HG02970 (cell line): ENCODE data around the gene CALN1.

Source experiments
- ATAC-seq: cut with Tn5 transposase; IDR thresholded peaks from one replicate; pipeline ENCODE4 v1.9.1; 2021; ENCODE audit warnings: mild to moderate bottlenecking, moderate library complexity, moderate number of reproducible peaks; ENCODE audit not compliant: unreplicated experiment, low FRiP score

The CALN1 gene

DNA sequence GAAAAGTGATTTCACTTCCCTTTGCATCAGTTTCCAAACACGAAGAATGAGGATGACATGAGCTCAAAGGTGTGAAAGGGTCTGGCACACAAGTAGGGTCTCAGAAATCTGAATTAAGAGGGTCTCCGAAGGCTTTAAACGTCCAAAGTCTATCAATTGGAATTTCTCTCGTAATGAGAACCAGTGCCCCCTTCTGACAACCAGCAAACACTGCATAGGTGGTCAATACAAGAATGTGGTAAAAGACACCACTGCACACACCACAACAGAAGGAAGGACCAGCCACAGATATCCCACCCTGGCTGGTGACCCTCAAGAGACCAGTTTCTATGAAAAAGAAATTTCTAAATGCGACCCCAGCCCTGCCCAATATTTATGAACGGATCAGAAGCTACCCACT is 78.1 kb downstream of the CALN1 start:
- no peak for ATAC-seq

DNA sequence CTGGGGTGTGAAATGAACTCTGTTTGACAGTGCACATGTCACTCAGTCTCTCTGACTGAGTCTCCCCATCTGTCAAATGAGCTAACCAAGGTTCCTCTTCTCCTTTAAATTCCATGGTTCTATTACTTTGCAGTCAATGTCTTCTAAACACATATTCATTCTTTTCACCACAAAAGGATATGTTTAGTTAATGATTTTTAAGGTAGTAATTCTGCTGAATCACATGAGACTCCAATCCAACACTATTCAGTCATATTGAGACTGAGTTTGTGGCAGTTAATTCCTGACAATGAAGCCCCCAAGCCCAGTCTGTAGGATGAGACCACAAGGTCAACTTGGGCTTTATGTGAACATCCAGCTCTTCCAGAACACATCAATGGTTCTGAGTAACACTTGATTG is 85.3 kb downstream of the CALN1 start:
- ATAC-seq, result no peak

DNA sequence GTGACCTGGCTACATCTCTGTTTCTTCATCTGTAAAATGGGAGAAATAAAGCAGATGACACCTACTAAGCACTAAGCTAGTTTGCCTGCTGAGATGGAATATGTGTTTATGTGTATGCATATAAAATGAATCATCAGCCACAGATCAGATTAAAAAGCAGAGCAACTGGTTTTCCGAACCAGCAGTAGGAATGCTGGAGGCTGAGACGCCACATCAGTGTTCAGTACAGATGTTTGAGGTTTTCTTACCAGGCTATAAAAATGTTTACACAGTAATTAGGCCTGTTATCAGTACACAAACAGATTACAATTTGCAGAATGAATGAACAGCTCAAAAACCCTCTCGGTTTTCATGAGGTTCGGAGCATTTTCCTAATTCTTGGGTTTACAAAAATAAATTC is 85.8 kb downstream of the CALN1 start:
- no peak for ATAC-seq

GRCh38 chr7:72325561-72325960 is 86.6 kb downstream of the CALN1 start:
- ATAC-seq, result no peak

DNA sequence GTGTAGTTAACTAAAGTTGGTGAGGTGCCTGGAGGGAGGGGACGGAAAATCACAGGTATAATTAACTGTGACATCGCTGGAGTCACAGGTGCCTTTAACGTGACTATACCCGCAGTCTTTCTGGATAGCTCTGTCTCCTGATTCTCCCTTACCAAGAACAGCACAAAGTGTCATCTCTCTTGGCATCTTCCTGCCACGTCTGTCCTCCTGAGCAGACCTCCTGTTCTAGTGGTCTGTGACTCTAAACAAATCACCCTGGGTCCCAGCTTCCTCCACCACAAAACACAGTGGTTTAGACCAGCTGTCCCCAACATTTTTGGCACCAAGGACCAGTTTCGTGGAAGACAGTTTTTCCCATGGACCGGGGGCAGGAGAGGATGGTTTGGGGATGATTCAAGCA is 90.5 kb downstream of the CALN1 start:
- no peak for ATAC-seq

GRCh38 chr7:72321081-72321480 is 91.1 kb downstream of the CALN1 start:
- no peak for ATAC-seq

- ATAC-seq, result no peak
Observed at GRCh38 chr7:72317341-72317740, 94.8 kb downstream of the CALN1 start.

GRCh38 chr7:72316148-72316547 is 96.0 kb downstream of the CALN1 start:
- ATAC-seq, result no peak

DNA sequence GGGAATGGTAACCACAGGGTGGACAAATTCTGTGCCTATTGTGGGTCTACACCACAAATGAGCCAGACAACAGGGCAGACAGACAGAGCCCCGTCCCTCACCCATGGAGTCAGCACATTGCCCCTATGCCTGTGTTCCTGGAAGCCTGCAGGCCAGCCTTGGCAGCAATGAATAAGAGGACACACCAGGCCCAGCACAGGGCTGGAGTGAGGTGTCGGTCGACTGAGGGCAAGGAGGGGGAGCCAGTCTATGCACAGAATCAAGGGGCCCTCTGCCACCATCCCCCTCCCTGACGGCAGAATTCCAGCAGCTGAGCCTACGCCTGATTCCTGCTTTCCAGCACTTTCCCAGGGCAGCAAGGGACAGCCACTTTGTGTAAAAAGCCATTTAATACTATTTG is 98.2 kb downstream of the CALN1 start:
- no peak for ATAC-seq

DNA sequence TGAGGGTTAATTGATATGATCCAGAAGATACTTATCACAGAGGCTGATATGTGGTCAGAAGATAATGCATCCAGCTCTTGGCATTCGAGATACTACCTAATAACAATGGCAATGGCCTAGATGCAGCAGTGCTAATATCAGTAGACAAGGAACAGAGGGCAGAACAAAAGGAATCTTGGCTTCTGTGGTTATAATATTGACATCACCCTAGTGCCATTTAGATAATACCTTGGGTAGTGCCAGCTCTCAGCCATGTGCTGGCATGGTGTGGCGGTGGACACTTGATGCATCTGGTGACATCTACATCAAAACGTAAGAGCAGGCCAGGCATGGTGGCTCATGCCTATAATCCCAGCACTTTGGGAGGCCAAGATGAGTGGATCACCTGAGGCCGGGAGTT is 101.8 kb downstream of the CALN1 start:
- no peak for ATAC-seq

GRCh38 chr7:72309476-72309875 is 102.7 kb downstream of the CALN1 start:
- ATAC-seq, result no peak

DNA sequence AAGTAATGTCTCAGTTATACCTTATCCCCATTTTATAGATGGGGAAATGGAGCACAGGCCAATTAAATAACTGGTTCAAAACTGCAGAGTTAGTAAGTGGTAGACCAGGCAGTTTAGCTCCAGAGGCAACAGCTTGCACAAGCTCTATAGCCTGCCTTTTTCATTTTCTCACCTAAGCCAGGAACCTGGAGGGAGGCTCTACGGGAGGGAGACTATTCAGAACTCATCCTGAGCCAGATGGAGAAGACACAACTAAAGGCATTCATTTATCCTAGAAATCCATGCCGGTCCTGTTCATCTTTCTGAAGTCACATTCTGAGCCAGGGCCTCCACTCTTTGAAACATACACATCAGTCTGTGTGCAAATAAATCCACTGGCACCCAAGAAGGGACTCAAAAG is 103.2 kb downstream of the CALN1 start:
- ATAC-seq, result no peak

GRCh38 chr7:72307566-72307965 is 104.6 kb downstream of the CALN1 start:
- ATAC-seq, result no peak

- no peak for ATAC-seq
Observed at GRCh38 chr7:72298912-72299311, 113.2 kb downstream of the CALN1 start.

DNA sequence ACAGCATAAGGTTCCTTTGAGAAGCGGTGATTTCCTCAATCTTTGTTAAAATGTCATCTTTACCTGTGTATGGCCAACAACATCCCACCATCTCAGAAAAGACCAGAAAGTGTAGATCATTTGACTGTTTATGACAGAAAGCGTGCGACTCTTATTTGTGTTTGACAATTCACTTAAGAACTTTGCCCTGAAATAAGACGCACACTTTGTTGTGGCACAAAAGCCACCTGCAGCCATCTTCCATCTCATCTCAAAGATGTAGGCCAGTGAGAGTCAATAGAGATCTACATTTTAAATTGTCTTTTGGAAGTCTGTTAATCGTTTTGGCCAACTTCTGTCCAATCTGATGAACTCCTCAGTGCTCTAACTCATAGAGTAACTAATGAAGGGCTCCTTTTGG is 114.0 kb downstream of the CALN1 start:
- no peak for ATAC-seq

DNA sequence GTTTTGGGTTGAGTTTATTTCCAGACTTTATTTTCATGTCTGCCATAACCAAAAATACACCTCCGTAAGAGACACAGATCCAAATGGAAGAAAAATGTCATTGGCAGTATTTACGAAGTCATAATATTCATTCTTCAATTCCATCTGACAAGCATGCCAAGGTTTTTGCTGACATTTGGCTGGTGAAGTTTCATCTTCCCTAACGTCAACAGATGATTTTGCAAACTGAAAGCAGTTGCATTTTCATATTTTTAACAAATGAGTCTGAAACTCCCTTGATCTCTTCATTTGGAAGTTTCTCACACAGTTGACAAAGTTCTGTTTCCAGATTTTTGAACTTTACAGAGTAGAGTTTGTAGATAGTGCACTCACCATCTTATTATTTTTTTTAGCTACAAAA is 114.5 kb downstream of the CALN1 start:
- no peak for ATAC-seq

DNA sequence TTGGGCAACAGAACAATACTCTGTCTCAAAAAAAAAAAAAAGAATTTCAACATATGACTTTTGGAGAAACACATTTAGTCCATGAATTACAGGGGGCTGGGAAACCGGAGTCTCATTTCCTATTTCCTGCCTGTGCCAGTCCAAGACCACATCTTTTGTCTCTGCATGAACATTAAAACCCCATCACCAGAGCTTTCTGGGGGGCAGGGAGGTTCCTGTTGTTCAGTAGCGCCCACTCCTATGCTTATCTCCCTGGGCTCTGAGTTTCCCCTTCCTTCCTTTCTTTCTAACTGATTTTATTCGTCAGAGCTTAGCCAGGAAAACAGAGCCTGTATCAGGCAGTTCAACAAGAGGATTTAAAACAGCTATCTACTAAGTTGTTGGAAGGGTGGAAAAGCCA is 119.3 kb downstream of the CALN1 start:
- no peak for ATAC-seq

DNA sequence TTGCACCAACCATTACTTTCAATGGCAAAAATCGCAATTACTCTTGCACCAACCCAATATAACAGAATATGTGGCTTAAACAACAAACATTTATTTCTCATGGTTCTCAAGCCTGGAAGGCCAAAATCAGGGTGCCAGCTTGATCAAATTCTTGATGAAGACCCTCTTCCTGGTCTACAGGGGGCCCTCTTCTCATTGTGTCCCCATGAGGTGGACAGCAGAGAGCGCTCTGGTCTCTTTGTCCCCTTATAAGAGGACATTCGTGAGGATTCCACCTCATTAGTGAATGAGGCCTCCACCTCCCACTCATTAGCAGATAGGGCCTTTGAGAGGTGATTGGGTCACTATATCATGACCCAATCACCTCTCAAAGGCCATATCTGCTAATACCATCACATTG is 120.0 kb downstream of the CALN1 start:
- ATAC-seq, result no peak

- ATAC-seq, result no peak
Observed at GRCh38 chr7:72286519-72286918, 125.6 kb downstream of the CALN1 start.

- no peak for ATAC-seq
Observed at GRCh38 chr7:72283309-72283708, 128.8 kb downstream of the CALN1 start.

- no peak for ATAC-seq
Observed at GRCh38 chr7:72281308-72281707, 130.8 kb downstream of the CALN1 start.

DNA sequence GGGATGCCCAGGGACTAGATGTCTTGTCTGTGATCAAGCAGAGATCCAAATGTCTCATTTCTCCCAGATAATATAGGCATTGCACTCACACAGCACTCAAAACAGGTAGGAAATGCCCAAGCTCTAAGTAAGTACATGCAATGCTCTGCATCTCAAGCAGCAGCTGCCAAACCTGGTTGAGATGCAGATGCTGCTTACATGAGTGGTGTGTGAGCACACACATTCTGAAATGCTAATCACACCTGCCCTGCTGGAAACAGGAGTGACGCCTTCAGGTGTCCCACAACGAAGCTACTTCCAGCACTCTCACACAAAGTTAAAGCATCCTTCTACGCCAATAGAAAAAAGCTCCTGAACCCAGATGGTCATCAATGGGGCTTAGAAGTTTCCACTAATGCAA is 132.9 kb downstream of the CALN1 start:
- ATAC-seq, result no peak

DNA sequence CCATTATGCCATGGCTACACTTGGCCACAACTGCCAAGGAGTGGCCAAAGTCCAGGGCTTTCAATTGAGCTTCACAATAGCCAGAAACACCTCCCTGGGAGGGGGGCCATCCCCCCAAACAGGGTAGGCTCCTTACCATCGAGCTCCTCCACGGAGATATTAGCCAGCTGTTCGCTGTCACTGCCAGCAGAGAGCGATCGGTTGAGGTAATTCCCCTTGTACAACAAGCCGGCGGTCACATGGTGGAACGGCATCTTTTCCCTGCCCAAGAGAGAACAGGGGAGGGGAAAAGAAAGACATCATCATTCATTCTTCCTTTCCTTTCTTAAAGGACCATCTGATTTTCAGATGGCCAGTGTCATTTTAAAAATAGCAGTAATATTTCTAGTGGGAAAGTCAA is 133.6 kb downstream of the CALN1 start:
- ATAC-seq, result no peak
